Hepatocyte (in vitro differentiated cells): ENCODE measurements around the gene LLPH. TPM values are rescaled to one million over a fixed set of nuclear protein-coding genes. Genes with fewer than 3 reads are reported as not detected.

ENCODE experiments used
- DNase-seq: peaks from one replicate; pipeline ENCODE4 v3.0.0-alpha.2; 2016; ENCODE audit warnings: low spot score
- H2AFZ ChIP-seq: fragments of 200-600 bp; sonication (generic); 2 replicates; pipeline ENCODE4 v1.6.0; 2016; ENCODE audit warnings: antibody characterized with exemption, mild to moderate bottlenecking
- H3K27ac ChIP-seq: fragments of 200-600 bp; sonication (generic); 2 replicates; pipeline ENCODE4 v1.5.1; 2016; ENCODE audit warnings: mild to moderate bottlenecking
- H3K27me3 ChIP-seq: fragments of 200-600 bp; sonication (generic); 2 replicates; pipeline ENCODE4 v1.6.1; 2016
- H3K36me3 ChIP-seq: fragments of 200-600 bp; sonication (generic); replicated peaks from 2 replicates; pipeline ENCODE4 v1.5.1; 2016; ENCODE audit warnings: low read depth; ENCODE audit not compliant: insufficient read depth
- H3K4me1 ChIP-seq: fragments of 200-600 bp; sonication (generic); 2 replicates; pipeline ENCODE4 v1.5.1; 2016; ENCODE audit warnings: mild to moderate bottlenecking, moderate library complexity; ENCODE audit not compliant: insufficient read depth
- H3K4me2 ChIP-seq: fragments of 200-600 bp; sonication (generic); 2 replicates; pipeline ENCODE4 v1.6.0; 2016
- H3K4me3 ChIP-seq: fragments of 200-600 bp; sonication (generic); 2 replicates; pipeline ENCODE4 v1.5.1; 2016; ENCODE audit warnings: mild to moderate bottlenecking
- H3K79me2 ChIP-seq: fragments of 200-600 bp; sonication (generic); 2 replicates; pipeline ENCODE4 v1.6.0; 2017; ENCODE audit warnings: mild to moderate bottlenecking
- H3K9me2 ChIP-seq: fragments of 200-600 bp; sonication (generic); replicated peaks from 2 replicates; pipeline ENCODE4 v1.6.0; 2017; ENCODE audit warnings: mild to moderate bottlenecking; ENCODE audit not compliant: insufficient read depth
- H3K9me3 ChIP-seq: fragments of 200-600 bp; sonication (generic); 2 replicates; pipeline ENCODE4 v1.5.1; 2016; ENCODE audit warnings: low read depth, mild to moderate bottlenecking
- H4K20me1 ChIP-seq: fragments of 200-600 bp; sonication (generic); 2 replicates; pipeline ENCODE4 v1.6.0; 2016; ENCODE audit warnings: mild to moderate bottlenecking; ENCODE audit not compliant: insufficient read depth, poor library complexity, severe bottlenecking
- CTCF ChIP-seq: fragments of 200-600 bp; sonication (generic); IDR thresholded peaks from 2 replicates; pipeline ENCODE4 v1.5.1; 2016; ENCODE audit warnings: antibody characterized with exemption, mild to moderate bottlenecking; ENCODE audit not compliant: poor library complexity
- EZH2 ChIP-seq: fragments of 200-600 bp; sonication (generic); IDR thresholded peaks from 2 replicates; pipeline ENCODE4 v1.6.1; 2016; ENCODE audit warnings: antibody characterized with exemption, mild to moderate bottlenecking, borderline replicate concordance
- EZH2phosphoT487 ChIP-seq: fragments of 200-600 bp; sonication (generic); IDR thresholded peaks from one replicate; pipeline ENCODE4 v1.6.1; 2018; ENCODE audit warnings: antibody characterized with exemption, mild to moderate bottlenecking, low read depth, moderate library complexity; ENCODE audit not compliant: unreplicated experiment, severe bottlenecking
- WGBS: methylation state at CpG from one replicate; pipeline ENCODE4 v1.1.6; 2016; ENCODE audit warnings: low lambda C conversion rate; ENCODE audit errors: missing lambda C conversion rate; 5-methylcytosine and 5-hydroxymethylcytosine counted together
- polyA plus RNA-seq: library from polyadenylated mRNA; unstranded; fragments of >200 nt; fragmentation: Nextera tagmentation; extraction: Ambion mirVana; gene quantifications from 2 replicates; pipeline ENCODE4 v1.2.1, GENCODE V29; 2016
- total RNA-seq: library from RNA; depleted of rRNA; stranded (reverse); fragments of >200 nt; gene quantifications from 2 replicates; pipeline ENCODE4 v1.2.3, GENCODE V29; 2014

Gene LLPH
- total and polyA plus RNA-seq, 2 experiments from 2014 or later = 17.4 to 41.1 TPM

DNA sequence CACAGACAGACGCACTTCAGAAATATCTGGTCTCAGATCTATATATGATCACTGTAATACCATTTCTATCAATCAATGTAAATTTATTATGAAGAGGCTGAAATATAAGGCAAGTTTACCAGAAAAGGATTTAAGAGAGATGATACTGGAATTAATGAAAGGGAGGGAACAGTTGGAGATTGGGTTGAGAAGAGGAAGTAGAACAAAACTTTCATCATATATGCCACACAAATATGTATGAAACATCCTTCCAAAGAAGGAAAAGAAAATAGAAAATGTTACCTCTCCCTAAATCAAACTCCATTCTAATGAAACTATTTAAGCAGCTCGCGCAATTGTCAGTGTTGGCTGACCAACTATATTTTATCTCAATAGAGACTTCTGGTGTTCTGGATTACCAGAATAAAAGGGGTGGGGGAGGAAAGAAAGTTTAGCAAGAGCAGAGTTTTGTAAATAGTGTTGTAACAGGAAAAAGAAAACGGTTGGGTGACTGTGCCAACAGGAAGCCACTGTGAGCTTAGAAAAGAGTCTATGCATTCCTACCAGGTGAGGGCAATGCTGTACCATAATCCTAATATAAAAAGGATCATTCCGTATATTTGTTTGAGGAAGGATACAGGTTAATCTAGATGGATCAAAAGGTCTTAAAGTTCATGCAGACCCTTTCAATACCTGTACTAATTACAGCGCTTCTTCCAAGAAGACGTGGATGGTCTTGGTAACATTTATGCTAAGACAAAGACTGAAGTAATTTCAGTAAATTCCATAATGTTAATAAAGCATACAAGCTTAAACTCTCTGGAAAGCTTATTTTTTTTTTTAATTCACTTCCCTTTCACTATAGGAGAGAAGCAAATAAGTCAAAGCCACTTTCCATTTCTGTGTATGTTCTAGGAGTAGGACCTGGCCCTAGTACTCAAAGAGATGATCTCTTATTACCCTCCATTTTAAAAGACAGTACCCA lies 14.5 kb upstream of the LLPH start:
- H3K27me3 ChIP-seq = no peaks in the 10 kb centered on the region
- no peaks in the 10 kb centered on the region for H4K20me1 ChIP-seq
- H2AFZ ChIP-seq = no peak overlapping the region
- H3K4me1 ChIP-seq = no peaks in the 10 kb centered on the region
- H3K9me3 ChIP-seq = peaks cover 14% of the 10 kb centered on the region
- H3K36me3 ChIP-seq = no peaks in the 10 kb centered on the region
- H3K27ac ChIP-seq = peak overlapping the region; percentile 1
- no peaks in the 10 kb centered on the region for H3K9me2 ChIP-seq
- no peak overlapping the region for H3K4me2 ChIP-seq
- 66% methylated on average over 7 of the region's 7 CpGs for WGBS
- no peaks in the 10 kb centered on the region for H3K79me2 ChIP-seq
- TF ChIP-seq EZH2 (no peak), CTCF (peak; percentile 58)
- DNase-seq = peak; percentile 66
- H3K4me3 ChIP-seq = no peak overlapping the region

DNA sequence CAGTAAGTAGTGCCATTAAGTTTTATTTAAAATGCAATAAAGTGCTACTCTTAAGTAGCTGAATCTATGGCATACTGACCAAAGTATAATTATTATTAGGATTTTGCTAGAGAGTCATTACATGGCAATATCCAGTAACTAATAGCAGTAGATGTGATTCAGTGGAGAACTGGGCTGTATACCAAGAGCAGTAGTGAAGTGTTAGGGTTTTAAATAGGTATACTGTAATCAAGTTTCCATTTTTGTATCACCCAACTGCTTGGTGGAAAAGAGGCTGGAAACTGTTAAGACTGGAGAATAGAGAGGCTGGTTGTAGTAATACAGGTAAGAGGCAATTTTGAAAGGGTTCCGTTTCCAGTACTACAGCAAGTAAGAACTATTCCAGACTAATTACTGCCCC lies 13.3 kb upstream of the LLPH start:
- no peak overlapping the region for H3K4me2 ChIP-seq

DNA sequence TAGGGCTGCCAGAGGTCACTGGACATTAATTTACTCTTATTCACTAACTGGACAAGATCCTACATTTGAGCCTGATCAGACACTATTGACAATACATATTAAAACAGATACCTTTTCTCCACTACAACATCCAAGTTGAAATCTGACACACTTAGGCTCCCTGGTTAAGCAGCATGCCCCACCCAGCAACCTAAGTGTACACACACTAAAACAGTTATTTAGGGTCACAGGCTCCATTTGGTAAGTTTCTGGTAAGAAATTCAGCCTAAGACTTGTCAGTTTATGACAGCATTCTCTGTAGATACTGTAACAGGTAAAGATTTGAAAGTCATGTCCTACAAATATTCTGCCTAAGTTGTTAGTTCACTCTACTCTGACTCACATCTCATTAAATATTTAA lies 12.3 kb upstream of the LLPH start:
- Histone ChIP-seq H3K9me2 (no peaks in the 10 kb centered on the region), H3K4me1 (no peaks in the 10 kb centered on the region), H3K4me2 (no peak overlapping the region), H3K27ac (no peak overlapping the region), H3K27me3 (no peaks in the 10 kb centered on the region), H3K36me3 (peaks cover under 1% of the 10 kb centered on the region), H3K9me3 (peaks cover 17% of the 10 kb centered on the region), H4K20me1 (no peaks in the 10 kb centered on the region), H3K4me3 (no peak overlapping the region), H2AFZ (no peak overlapping the region), H3K79me2 (peaks cover 2% of the 10 kb centered on the region)
- no peak for DNase-seq
- no peak for TF ChIP-seq EZH2phosphoT487
- TF ChIP-seq CTCF = no peak
- TF ChIP-seq EZH2 = no peak

More for the DNA sequence above, 13.3 kb upstream of the LLPH start:
- Histone ChIP-seq H3K36me3 (no peaks in the 10 kb centered on the region), H3K4me3 (no peak overlapping the region), H3K9me2 (no peaks in the 10 kb centered on the region), H3K4me1 (no peaks in the 10 kb centered on the region), H3K27ac (no peak overlapping the region), H3K9me3 (peaks cover 17% of the 10 kb centered on the region), H4K20me1 (no peaks in the 10 kb centered on the region), H2AFZ (no peak overlapping the region), H3K79me2 (peaks cover 2% of the 10 kb centered on the region), H3K27me3 (no peaks in the 10 kb centered on the region)
- 97% methylated on average over 1 of the region's 1 CpG for WGBS
- no peak for DNase-seq
- TF ChIP-seq EZH2phosphoT487 = no peak
- TF ChIP-seq CTCF = no peak
- TF ChIP-seq EZH2 = no peak
